GM12873 (cell line): ENCODE results near the gene CLDN10.

ENCODE experiments used
- TF ChIP-seq, protein P1 (sequence below): IDR thresholded peaks from 2 replicates; pipeline ENCODE4 v1.5.1; 2012; ENCODE audit warnings: low read depth, mild to moderate bottlenecking, moderate library complexity, low read length, control low read depth; ENCODE audit not compliant: insufficient read depth; ENCODE audit errors: missing control alignments

CLDN10 gene

DNA sequence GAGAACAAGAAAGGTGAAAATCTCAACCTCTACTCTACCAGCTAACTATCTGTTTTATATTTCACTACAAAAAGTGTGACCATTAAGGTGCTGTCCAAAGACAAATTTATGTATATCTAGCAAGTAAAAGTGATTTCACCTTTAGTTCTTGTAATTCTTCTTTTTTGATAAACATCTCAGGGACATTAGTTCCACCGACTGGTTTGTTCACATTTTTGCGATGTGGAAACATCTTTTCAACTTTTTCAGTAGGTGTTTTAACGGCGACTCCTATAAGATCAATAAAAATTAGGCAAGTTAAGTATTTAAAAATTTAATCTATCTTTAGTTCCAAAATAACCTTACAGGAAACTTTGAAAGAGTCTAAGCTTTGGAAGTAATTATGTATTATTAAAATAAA lies 33.3 kb downstream of the CLDN10 start:
- TF ChIP-seq, protein P1, sequence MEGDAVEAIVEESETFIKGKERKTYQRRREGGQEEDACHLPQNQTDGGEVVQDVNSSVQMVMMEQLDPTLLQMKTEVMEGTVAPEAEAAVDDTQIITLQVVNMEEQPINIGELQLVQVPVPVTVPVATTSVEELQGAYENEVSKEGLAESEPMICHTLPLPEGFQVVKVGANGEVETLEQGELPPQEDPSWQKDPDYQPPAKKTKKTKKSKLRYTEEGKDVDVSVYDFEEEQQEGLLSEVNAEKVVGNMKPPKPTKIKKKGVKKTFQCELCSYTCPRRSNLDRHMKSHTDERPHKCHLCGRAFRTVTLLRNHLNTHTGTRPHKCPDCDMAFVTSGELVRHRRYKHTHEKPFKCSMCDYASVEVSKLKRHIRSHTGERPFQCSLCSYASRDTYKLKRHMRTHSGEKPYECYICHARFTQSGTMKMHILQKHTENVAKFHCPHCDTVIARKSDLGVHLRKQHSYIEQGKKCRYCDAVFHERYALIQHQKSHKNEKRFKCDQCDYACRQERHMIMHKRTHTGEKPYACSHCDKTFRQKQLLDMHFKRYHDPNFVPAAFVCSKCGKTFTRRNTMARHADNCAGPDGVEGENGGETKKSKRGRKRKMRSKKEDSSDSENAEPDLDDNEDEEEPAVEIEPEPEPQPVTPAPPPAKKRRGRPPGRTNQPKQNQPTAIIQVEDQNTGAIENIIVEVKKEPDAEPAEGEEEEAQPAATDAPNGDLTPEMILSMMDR = no peak

GRCh38 chr13:95588134-95588533 lies 35.6 kb downstream of the CLDN10 start:
- TF ChIP-seq, protein P1 = no peak

DNA sequence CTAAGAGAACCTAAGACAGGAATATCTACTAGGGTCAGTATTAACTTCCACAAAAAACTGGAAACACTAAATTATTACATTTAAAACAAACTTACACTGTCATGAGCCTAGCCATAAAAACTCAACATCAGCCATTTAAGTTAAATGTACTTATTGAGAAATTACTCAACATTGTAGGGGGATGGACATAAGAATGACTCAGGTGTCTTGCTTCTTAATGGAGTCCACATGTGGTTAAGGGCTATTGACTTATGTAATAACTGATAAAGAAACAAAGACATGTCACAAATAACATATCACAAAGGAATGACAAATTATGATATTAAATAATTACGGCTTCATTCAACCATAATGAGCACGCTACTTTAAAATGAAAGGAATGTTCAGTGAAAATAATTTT lies 36.2 kb downstream of the CLDN10 start:
- TF ChIP-seq, protein P1 = no peak

GRCh38 chr13:95593462-95593861 lies 40.9 kb downstream of the CLDN10 start:
- TF ChIP-seq, protein P1 = no peak

DNA sequence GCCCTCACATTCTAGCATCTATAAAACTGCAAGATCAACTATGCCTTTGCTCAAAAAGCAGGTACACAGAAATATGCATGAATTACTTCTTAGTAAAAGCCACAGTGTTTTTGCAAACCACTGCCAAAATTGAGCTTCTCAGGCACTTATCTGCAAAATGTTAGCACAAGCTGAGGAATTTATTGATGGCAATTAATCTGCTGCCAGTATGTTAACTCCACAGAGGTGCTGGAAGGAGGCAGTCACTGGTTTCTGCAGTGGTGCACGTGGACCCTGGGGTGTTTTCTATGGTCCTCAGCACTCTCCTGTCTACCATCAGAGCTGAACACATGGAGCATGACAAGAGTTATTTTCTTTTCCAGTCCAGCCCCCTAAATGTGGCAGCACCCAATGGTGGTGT lies 44.2 kb downstream of the CLDN10 start:
- TF ChIP-seq, protein P1 = no peak

DNA sequence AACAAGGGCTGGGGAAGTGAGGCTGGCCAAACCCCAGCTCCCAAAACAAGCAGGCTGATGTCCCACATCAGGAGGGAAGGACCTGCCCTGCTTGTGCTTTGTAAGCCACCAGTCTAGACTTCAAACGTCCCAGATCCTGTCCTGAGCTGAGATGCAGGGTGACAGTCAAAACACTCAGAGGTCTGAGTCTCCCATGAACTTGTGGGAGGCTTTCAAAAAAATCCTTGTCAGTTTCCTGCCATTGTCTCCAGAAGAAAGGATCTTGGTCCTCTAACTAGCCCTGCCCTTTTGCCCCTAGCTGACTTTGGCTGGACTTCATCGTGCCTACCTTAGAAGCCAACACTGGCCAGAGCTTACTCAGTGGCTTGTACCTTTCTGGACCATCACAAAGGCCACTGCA lies 48.7 kb downstream of the CLDN10 start:
- TF ChIP-seq, protein P1 = no peak

GRCh38 chr13:95601906-95602305 lies 49.4 kb downstream of the CLDN10 start:
- TF ChIP-seq, protein P1 = no peak
